ENCODE data around the gene COL28A1.

GRCh38 chr7:7330997-7331396 is 204.7 kb downstream of the COL28A1 start:
- TF ChIP-seq CTCF (IDR thresholded peaks at IDR 0.05), result no peak
- no peak for TF ChIP-seq POLR2A (IDR thresholded peaks at IDR 0.05)

Data from lower leg skin (tissue), 3 donors.